ENCODE results near the gene DDX39B. TPM values are rescaled to one million over a fixed set of nuclear protein-coding genes. Genes with fewer than 3 reads are reported as not detected.

The DDX39B gene
- total RNA-seq, 4 donors from 2014 or later = 107 to 198 (median 144) TPM

DNA sequence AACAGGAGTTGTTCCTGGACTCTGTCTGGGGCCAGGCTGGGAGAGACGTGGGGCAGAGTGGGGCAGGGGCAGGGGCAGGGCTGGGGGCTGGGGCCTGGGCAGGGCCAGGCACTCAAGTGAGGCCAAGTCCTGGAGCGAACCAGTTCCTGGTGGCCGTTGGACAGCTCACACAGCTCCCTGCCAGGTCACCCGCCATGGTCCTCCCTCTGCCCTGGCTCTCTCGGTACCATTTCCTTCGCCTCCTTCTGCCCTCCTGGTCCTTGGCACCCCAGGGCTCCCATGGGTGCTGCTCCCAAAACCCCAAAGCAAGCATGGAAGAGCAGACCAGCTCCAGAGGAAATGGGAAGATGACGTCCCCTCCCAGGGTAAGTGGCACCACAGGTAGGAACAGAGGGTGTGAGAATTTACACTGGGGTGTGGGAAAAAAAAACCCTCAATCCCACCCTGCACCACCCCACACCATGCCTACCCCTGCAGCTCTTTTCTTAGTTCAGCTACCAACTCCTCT lies 12.9 kb downstream of the DDX39B start, which contains the start of gene MCCD1:
MCCD1 (plus strand) TSS at position 142 of the 508 bp plus-strand sequence; CDS start at position 195, 53 bp downstream.
- no peak for ATAC-seq
- in situ Hi-C loops (cut with MboI; ENCODE audit: low sequenced_read_pairs in 4 of 4) = loop anchor here in 1 of 4 donors (25.0 kb wide), 1 partner anchor 658 kb away; the partner anchor contains the start of genes AGER, AGPAT1, GPSM3 and PBX2

DNA sequence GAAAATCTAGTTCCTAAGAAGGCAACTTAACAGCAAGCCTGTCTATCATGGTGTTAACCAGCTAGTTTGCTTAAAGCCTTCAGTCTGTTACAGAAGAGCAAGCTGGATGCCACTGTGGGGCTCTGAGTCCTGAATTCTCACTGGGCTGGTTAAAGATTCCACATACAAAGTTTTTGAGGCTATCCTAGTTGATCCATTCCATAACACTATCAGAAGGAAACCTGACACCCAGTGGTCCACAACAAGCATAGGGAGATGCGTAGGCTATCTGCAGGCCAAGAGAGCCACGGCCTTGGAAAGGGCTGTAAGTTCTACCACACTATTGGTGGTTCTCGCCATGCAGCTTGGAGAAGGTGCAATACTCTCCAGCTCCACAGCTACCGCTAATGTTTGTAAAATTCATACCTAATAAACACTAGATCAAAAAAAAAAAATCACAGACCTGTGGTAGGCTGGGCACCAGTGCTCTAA lies 13.5 kb downstream of the DDX39B start:
- TF ChIP-seq CTCF (IDR thresholded peaks at IDR 0.05 in 4 of 5, conservative IDR thresholded peaks at IDR 0.05 in 1 of 5) (no peak), POLR2A (IDR thresholded peaks at IDR 0.05) (no peak)
- peaks cover 0 to 38% of the 10 kb centered on the region in 2 donors for H3K36me3 ChIP-seq
- no peaks in the 10 kb centered on the region for H3K27me3 ChIP-seq
- in situ Hi-C loops (cut with MboI; ENCODE audit: low sequenced_read_pairs in 4 of 4) (loop anchor here in 1 of 4 donors (25.0 kb wide), 1 partner anchor 659 kb away; the partner anchor contains the start of genes AGER, AGPAT1, GPSM3 and PBX2), intact Hi-C loops (cut with DNase I; ENCODE audit: low total_unique reads) (no loop called here)
- H3K27ac ChIP-seq = no peak overlapping the region
- ATAC-seq = no peak
- no peak for DNase-seq
- no peaks in the 10 kb centered on the region for H3K4me1 ChIP-seq
- no peak overlapping the region for H3K4me3 ChIP-seq
- H3K9me3 ChIP-seq = no peaks in the 10 kb centered on the region

More for the DNA sequence above, 12.9 kb downstream of the DDX39B start, which contains the start of gene MCCD1:
- no peak for DNase-seq
- Histone ChIP-seq H3K36me3 (peaks cover 0 to 43% of the 10 kb centered on the region in 2 donors), H3K27ac (no peak within 1 kb of the TSS), H3K4me1 (no peaks in the 10 kb centered on the region), H3K27me3 (no peaks in the 10 kb centered on the region), H3K9me3 (no peaks in the 10 kb centered on the region), H3K4me3 (no peak within 1 kb of the TSS)
- intact Hi-C loops (cut with DNase I; ENCODE audit: low total_unique reads) = no loop called here
- no peak for TF ChIP-seq POLR2A (IDR thresholded peaks at IDR 0.05)
- TF ChIP-seq CTCF (IDR thresholded peaks at IDR 0.05 in 4 of 5, conservative IDR thresholded peaks at IDR 0.05 in 1 of 5) = no peak

DNA sequence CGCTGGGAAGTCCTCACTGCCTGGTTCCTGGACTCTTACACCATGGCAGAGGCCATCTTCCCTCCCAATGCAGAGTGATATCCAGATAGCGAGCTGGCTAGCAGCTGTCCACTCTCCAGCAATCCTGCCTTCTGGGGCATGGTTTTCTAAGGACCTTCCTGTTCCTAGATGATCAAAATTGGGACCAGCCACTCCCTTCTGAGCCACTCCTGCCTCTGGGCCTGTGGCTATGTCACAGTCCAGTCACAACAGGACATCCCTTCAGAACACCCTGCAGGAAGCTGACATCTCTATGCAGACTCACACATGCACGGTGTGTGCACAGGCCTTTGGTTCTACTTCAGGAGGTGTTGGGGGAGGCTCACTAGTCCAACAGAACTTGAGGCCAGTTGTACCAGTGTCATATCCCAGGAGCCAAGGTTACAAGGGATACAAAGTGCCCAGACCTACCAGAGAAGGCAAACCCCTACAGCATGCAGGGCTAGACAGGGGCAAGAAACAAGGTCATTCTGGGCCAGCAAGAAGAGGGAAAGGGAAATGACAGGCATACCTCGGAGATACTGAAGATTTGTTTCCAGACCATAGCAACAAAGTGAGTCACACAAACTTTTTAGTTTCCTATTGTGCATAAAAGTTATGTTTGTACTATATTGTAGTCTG lies 15.7 kb downstream of the DDX39B start:
- Histone ChIP-seq H3K4me3 (no peak overlapping the region), H3K4me1 (no peaks in the 10 kb centered on the region), H3K27ac (no peak overlapping the region), H3K36me3 (peaks cover 0 to 15% of the 10 kb centered on the region in 2 donors), H3K27me3 (no peaks in the 10 kb centered on the region), H3K9me3 (no peaks in the 10 kb centered on the region)
- in situ Hi-C loops (cut with MboI; ENCODE audit: low sequenced_read_pairs in 4 of 4) (loop anchor here in 1 of 4 donors (25.0 kb wide), 1 partner anchor 661 kb away; the partner anchor contains the start of genes AGER, AGPAT1, GPSM3 and PBX2), intact Hi-C loops (cut with DNase I; ENCODE audit: low total_unique reads) (no loop called here)
- TF ChIP-seq POLR2A (IDR thresholded peaks at IDR 0.05) (no peak), CTCF (IDR thresholded peaks at IDR 0.05 in 4 of 5, conservative IDR thresholded peaks at IDR 0.05 in 1 of 5) (no peak)
- ATAC-seq = no peak
- no peak for DNase-seq

GRCh38 chr6:31525553-31525931 lies 16.3 kb downstream of the DDX39B start:
- peaks cover 0 to 10% of the 10 kb centered on the region in 2 donors for H3K36me3 ChIP-seq
- in situ Hi-C loops (cut with MboI; ENCODE audit: low sequenced_read_pairs in 4 of 4) = loop anchor here in 1 of 4 donors (25.0 kb wide), 1 partner anchor 662 kb away; the partner anchor contains the start of genes AGER, AGPAT1, GPSM3 and PBX2
- H3K27me3 ChIP-seq = no peaks in the 10 kb centered on the region
- H3K4me1 ChIP-seq = no peaks in the 10 kb centered on the region
- no peak overlapping the region for H3K4me3 ChIP-seq
- ATAC-seq = no peak
- intact Hi-C loops (cut with DNase I; ENCODE audit: low total_unique reads) = no loop called here
- no peak for TF ChIP-seq POLR2A (IDR thresholded peaks at IDR 0.05)
- no peak for TF ChIP-seq CTCF (IDR thresholded peaks at IDR 0.05 in 4 of 5, conservative IDR thresholded peaks at IDR 0.05 in 1 of 5)
- DNase-seq = no peak
- no peak overlapping the region for H3K27ac ChIP-seq
- no peaks in the 10 kb centered on the region for H3K9me3 ChIP-seq

Data from gastrocnemius medialis (tissue), 4 donors.